NOMO-1 treated with DMSO at 0.1 percent for 48 hours (cell line): ENCODE measurements around the gene SLC2A8.

Experiments
- DNase-seq: peaks from one replicate; lab custom pipeline; 2025; ENCODE audit not compliant: unreplicated experiment; lab: John Stamatoyannopoulos, UW

Gene SLC2A8

GRCh38 chr9:127451858-127452656 lies 55.1 kb downstream of the SLC2A8 start:
- peak; percentile 22 for DNase-seq

- DNase-seq = no peak
Measured at GRCh38 chr9:127452691-127453090, 55.7 kb downstream of the SLC2A8 start.

- DNase-seq = peak; percentile 89
Measured at GRCh38 chr9:127455324-127455992, 58.5 kb downstream of the SLC2A8 start.

- no peak for DNase-seq
Measured at GRCh38 chr9:127457191-127457878, 60.4 kb downstream of the SLC2A8 start.
